ENCODE measurements around the gene LZTS2.

- TF ChIP-seq CTCF (IDR thresholded peaks at IDR 0.05; ENCODE audit: borderline replicate concordance, extremely low read depth, low read length, poor library complexity, severe bottlenecking) (no peak), EZH2 (IDR thresholded peaks at IDR 0.05; ENCODE audit: borderline replicate concordance, low read depth, low read length, severe bottlenecking) (no peak)
These were observed 10.5 kb upstream of the LZTS2 start for GRCh38 chr10:100989088-100989487.
